AG08395 (cell line): ENCODE measurements around the gene CAMSAP1.

Source experiments
- DNase-seq: peaks from one replicate; pipeline ENCODE4 v3.0.0; 2012; ENCODE audit warnings: mixed read lengths, low spot score

Gene CAMSAP1

DNA sequence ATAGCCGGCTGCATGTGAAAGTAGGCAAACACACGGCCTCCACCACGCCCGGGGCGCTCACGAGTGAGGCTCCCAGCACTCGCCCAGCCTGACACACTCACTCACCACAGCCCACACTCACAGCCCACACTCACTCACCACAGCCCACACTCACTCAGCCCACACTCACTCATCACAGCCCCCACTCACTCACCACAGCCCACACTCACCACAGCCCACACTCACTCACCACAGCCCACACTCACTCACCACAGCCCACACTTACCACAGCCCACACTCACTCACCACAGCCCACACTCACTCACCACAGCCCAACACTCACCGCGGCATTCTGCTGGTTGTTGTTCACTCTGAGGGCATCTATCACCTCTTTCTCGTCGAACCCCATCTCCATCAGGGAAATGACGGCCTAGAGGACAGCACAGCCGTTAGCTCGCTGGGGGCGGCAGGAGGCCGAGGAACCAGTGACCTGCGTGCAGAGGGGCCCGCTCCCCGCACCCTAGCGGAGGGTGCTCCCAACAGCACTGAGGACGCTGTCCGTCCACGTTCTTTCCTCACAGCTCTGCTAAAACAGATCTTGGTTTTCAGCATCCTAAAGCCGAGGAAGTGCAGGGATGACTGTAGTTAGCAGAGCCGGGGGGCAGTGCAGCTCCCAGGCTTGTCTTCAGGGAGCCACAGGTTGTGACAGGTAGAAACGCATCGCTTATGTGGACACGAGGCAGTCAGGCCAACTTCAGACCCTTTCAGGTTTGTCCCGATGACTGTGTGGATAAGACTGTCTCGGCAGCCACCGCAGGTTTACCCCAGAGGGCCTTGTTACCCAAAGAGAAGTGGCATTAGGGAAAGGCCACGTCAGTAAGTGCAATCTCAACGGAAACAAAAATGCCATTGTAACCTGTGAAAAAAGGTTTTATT is 32.3 kb upstream of the CAMSAP1 start:
- no peak for DNase-seq

DNA sequence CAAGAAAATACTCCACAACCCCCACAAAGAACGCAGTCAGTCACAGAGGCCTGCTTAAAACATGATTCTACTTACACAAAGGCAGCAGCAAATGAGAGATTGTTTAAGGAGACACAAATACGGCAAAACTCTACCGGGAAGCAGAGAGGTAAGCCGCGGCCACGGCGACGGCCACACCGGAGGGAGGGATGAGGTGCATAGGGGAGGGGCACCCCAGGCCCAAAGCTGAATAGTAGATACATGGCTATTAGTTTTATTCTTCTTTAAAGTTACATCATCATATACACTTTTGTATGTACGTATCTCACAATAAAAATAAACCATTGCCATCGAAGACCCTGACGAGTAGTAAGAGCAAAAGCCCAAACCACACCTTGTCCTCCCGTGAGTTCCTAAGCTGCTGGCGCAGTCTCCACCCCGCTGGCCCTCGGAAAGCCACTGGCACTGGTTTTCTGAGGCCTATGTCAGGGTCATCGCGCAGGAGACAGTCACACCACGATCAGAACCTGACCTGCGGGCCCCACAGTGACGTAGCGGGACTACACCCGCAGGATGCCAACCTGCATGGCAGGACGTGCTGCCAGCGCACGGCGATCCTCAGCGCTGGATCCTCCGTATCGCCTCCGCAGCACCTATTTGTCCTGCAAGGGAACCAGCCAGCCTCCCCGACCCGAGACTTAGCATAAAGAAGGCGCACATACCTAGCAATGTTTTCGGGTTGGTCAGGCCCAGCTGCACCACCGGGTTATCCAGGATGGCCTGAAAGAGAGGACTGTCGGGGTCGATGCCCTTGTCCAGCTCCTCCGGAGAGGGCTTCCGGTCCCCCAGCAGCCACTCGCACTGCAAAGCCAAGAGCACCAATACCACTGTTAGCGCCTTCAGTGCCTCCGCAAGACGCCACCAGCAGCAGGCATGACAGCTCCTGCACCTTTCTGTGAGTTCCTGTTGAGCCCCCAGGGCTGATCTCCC is 30.5 kb upstream of the CAMSAP1 start:
- DNase-seq, result no peak

DNA sequence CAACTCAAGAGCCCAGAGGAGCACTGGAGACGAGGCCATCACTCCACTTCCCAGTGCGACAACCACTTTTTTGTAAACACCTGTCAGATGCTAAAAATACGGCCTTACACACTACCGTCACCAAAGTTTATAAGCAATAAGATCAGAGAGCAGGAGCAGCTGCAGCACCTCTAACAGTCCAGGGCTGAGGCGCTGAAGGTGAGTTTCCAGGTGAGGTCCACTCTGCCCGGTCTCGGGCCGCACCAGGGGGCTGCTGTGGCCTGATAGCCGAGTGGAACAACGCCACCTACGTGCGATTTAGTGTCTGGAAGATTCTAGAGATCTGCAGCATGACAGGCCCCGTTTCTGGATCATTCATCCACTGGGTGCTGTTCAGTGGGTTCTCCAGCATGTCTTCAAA is 25.8 kb upstream of the CAMSAP1 start:
- DNase-seq, result no peak

DNA sequence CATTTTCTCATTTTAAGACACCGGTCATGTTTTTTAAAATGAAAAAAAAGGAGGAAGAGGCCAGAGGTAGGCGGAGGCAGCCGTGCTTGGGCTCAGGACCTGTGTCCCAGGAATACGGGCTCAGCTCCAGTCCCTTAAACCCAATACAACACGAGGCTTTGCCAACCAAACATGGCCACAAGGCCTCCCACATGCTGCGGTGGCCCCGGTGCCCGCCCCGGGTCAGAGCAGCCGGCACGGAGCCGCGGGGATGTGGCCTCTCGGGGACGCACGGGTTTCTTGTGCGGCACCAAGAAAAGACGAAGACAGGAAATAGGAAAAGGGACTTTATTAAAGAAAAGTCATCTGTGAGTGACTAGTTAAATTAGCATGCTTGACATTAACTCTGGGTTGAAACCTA is 25.3 kb upstream of the CAMSAP1 start:
- no peak for DNase-seq

DNA sequence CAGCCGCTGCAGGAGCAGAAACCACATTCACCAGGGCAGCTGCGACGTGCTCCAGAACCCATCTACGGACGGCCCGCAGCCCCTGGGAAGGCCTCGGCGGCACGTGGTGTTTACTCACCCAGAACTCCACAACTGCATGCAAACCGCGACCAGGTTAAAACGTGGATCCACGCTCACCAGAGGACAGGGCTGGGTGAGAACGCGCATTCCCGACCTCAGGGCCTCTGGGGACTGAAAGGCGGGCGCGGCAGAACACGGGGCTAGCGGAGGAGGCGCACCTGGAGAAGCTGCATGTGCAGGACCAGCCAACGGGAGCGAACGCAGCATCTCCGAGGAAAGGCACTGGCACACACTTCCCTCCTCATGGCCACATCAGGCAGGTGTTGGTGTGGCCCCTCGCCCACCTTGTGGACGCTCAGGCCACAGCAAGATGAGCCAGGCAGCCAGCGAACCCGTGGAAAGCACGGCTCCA is 24.0 kb upstream of the CAMSAP1 start:
- no peak for DNase-seq

DNA sequence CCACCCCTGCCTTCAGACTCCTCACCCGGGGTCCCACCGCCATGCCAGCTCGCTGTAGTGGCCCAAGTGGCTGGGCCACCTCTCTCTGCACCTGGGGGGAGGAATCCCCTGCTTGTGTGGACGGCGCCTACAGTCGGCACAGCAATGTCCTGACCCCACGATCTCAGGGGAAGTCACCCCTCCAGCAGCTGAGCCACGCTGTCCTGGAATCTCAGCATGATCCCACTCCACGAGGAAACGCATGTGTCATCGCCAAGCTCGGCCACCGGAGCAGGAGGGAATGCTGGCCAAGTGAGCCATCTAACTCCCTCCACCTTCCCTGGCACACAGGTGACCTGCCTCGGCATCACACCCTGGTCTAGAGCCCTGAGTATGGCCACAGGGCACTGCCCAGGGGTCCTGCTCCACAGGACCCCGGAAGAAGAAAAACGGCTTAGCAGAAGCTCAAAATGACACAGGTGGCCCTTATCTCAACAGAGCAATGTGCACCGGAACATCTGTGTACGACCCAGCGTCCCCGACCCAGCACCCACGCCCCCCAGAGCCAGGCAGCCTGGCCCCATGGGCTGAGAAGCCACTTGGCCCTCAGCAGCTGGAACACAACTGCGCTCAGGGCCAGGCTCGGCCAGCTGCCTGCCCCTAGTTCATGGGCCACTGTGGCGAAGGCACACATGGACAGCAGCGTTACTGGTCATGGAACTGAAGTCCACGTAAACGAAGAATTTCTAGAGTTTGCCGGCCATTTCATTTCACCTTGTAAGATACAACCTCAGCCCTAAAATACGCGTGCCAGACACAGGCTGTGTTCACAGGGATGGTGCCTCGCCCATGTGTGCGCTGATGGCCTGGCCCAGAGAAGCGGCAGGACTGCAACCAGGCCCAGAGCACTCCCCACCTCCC is 23.4 kb upstream of the CAMSAP1 start:
- DNase-seq, result no peak

DNA sequence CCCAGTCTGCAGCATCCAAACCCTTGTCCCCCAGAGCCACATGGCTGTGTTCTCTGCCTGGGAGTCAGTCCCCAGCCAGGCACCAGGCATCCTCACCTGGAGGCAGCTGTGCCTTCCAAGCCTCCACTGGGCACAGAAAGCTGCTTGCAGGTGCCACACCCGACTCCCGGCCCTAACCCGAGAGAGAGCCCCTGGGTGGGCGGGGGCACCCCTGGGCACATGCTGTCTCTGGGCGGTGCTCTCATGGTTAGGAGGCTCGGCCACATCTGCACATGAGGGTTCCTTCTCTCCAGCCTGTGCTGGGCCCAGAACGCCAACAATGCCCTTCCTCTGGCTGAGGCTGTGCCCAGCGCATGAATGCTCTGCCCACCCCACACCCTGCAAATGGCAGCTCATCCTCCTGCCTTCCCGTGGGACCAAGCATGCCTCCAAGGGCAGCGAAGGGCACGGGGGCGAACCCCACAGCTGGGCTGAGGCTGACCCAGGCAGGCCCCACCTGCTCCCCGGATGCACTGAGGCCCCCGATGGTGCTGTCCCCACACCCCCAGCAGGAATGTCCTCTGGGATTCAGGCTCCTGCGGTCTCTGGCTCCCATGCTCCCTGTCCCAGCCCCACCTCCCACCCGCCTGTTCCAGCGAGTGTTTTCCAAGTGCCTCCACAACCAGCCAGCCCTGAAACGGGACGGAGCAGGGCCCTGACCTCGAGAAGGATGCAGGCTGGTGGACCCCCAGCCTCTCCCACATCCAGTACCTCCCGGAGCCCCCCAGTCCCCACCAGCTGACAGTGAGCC is 22.5 kb upstream of the CAMSAP1 start:
- DNase-seq, result no peak

DNA sequence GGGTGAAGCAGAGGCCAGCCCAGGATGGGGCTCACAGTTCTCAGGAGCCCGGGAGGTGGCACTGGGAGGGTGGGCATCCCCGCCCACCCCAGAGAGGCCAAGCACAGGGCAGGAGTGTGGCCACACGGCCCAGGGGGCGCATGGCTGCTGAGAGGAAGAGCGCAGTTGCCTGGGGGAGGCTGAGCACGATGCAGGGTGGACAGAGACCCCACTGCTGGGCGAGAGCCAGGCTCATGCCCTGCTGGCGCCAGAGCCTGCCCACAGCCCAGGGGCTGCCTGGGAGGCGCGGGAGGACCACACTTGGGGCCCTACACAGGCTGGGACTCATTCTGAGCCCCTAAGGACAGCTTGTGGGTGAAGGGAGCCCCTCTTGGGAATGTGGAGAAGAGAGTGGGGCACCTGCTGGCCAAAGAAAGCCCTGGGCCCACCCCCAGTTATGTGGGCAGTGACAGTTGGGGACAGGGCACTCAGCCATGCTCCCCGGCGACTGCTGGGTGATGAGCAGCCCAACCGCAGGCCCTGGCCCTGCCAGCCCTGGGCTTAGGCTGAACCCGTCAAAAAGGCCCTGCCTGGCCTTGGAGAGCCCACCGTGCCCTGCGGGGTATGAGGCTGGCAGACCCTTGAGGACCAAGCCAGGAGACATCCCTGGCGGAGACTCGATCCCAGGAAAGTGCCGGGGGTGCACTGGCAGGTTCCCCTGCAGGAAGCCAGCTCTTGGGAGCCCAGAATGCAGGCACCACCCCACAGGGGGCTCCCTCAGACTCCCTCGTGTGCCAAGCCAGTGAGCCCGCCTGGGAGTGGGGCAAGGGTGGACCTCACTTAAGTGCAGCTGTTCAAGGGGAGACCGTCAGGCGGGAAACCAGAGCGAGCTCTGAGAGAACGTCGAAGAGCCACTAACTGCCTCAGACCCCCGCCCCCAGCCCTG is 21.6 kb upstream of the CAMSAP1 start:
- no peak for DNase-seq

DNA sequence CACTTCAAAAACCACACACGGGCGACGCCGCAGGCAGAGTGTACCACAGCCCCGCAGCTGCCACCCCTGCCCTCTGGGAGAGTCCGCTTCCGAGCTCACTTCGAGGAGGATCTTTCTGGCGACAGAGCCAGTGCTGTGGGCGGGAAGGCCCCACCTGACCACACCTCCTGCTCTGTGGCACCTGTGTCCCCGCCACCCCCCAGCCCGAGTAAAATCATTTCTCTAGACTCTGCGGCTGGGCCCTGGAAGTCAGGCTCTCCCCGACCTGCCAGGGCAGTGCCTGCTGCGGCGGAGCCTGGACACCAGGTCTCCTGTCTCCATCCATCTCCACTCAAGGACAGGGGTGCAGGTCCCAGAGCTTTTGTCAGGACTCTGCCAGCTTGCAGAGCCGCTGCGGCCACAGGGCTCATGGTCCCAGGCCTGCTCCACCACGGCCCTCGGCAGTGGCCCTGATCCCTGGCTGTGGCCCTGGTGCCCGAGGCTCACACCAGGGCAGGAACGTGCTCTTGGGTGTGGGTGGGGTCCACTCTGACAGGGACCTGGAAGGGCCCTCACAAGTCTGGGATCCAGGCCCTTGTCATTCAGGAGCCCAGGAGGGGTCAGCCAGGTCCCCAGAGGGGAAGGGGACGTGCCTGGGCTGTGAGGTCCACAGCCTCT is 20.9 kb upstream of the CAMSAP1 start:
- DNase-seq, result no peak

DNA sequence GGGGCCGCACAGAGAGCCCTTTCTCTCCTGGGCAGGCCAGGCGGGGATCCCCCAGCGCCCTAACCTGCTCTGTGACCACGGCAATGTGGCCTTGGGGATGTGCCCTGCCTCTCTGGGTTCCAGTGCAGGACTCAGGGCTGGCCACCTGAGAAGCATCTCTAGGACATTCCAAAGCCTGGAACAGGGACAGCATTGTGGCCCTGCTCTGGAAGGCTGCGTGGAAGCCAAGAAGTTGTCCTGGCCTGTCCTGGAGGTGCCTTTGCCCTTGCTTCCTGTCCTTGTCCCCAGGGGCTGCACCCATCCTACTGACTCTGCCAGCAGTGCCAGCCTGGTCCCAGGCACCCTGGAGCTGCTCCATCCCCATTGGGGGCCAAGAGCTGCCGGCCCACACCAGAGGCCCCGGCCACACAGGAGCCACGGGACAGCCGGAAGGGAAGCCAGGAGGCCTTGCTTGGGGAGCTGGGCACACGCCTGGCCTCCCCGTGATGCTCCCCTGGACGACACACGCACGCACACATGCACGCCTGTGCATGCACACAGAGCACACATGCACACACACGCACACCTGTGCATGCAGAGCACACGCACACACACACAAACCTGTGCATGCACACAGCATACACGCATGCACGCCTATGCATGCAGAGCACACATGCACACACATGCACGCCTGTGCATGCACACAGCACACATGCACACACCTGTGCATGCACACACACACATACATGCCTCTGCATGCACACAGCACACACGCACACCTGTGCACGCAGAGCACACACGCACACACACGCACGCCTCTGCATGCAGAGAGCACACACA is 20.1 kb upstream of the CAMSAP1 start:
- DNase-seq, result no peak

DNA sequence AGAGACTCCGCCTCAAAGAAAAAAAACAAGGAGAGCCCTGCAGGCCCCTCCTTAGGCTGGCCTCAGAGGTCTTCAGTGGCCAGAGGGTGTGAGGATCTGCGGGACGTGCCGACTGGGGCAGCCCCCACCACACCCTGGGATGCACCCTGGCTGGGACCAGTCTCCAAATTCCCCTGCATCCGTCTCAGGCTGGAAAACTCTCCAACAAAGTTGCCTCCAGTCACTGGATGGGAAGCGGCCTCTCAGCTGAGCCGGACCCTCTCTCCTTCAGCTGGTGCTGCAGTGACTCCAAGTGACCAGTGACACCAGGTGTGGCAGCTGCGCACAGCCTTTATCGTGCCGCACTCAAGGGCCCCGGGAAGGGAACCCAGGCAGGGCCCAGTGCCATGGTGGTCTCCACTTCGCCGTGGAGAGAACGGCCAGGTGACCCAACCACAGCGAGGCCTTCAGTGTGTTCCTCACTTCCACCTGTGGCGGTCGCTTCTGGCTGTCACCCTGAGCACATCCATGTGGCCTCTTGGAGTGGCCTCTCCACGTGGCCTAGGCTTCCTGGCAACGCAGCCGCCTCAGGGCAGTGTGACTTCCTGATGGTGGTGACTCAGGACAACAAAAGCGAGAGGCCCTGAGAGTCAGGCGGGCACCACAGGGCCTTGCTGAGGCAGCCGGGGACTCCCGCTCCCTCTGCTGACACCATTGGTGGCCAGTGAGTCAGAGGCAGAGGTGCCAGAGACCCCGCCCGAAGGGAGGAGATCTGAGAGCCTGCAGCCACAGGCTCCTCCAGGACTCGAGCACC is 19.3 kb upstream of the CAMSAP1 start:
- DNase-seq, result peak; percentile 96

DNA sequence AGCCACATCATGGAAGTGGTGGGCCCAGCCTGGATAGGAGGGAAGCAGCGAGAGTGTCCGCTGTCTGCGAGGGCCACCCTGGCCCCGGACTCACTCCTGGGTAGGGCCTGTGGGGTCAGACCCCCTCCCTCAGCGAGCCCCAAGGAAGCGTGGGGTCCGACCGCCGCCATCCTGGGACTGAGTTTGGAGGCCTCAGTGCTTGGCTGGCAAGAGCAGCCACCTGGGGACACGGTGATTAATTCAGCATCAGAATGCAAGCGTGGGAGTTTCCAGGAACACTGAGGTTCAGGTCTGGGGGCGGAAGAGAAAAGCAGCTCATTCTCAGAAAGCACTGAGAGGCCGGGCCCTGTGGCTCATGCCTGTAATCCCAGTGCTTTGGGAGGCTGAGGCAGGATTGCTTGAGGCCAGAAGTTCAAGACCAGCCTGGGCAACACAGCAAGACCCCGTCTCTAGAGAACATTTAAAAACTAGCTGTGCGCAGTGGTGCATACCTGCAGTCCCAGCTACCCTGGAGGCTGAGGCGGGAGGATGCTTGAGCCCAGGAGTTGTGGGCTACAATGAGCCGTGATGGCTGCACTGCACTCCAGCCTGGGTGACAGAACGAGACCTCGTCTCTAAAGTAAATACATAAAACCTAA is 18.3 kb upstream of the CAMSAP1 start:
- no peak for DNase-seq

DNA sequence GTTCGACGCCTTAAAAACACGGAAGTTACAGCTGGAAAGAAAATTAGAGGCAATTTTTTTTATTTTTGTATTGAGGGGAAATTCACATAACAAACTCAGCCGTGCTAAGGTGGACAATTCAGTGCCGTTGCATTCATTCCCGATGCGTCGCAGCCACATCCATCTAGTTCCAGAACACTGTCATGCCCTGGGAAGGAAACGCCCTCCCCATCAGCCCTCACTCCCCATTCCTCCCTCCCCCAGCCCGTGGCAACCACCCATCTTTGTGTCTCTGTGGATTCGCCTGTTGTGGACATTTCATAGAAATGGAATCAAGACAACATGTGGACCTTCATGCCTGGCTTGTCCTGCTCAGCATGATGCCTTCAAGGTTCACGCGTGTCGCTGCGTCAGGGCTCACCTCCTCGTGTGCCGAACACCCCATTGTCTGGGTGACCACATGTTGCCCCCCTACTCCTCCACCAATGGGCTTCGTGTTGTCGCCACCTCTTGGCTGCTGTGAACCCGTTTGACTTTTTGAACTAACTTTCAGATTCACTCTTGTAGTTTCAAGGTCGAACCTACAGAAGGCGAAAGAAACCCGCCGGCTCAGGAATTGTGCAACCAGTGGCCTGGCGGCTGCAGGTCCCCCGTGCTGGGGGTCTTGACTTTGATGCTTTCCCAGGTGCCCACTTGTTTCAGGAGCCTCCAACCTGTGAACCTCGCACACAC is 17.4 kb upstream of the CAMSAP1 start:
- DNase-seq, result no peak

DNA sequence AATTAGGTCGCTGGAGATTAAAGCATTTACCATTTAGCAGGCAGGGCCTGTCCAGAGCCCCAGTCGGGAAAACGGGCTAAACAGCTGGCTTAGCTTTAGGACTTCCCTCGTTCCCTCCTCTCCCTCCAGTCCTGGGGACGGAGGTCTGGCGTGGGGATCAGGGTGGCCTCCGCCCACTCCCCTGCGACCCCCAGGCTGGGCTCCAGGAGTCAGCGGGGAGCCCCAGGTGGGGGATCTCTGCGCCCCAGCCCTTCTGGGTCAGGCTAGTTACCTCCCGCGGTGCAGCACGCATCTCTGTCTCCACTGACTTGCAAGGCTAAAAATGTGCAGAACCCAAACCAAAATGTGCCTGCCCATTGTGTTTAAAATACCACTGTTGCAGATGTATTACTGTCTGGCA is 16.2 kb upstream of the CAMSAP1 start:
- no peak for DNase-seq

DNA sequence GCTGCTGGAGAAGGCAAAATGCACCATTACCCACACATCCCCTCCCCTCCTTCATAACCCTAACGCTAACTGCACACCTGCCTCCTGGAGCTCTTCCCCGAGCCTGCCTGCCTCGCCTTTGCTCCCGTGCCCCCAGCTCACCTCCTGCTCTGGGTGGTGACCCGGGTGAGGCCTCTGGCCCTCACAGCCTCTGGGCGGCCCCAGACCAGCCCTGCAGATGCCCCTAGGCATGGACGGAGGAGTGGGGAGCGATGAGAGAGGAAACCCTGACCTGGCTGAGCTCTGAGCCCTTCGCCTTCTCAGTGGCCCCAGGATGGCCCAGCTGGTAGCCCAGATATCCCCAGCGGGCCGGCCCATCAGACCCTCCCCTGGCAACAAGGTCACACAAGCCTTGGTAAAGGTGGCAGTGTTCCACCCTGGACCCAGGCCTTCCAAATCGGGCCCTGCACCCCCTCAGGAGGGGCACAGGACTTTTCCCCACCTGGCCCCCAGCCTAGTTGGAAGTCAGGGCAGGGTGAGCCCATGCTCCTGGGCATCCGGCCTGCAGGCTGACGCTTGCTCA is 14.5 kb upstream of the CAMSAP1 start:
- no peak for DNase-seq

DNA sequence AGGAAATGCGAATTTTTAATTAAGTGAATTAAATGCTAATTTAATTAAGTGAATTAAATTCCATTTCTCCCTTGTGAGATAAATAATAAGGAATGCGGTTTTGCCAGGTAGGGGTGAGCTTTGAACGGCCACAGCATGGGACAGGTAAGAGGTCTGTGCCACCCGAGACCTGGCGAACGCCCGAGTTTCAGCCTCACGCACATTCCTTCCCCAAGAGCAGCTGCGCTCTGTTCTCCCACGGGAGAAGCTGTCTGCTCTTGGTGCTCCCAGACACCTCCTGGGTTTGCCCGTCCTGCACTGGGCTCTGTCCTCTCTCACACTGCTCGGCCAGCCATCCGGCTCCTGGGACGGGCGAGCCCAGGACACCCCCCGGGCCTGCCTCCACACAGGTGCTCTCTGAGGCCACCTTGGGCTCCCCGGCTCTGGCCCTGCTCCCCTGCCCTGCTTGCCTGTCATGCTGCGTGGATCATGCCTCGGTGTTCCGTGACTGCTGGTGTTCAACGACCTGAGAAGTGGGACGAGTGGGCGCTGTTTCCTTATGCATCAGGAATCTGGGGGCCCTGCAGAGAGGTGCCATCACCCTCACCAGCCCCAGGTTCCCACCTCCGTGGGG is 13.7 kb upstream of the CAMSAP1 start:
- no peak for DNase-seq
